Measurements from ENCODE around the gene WDR89.

DNA sequence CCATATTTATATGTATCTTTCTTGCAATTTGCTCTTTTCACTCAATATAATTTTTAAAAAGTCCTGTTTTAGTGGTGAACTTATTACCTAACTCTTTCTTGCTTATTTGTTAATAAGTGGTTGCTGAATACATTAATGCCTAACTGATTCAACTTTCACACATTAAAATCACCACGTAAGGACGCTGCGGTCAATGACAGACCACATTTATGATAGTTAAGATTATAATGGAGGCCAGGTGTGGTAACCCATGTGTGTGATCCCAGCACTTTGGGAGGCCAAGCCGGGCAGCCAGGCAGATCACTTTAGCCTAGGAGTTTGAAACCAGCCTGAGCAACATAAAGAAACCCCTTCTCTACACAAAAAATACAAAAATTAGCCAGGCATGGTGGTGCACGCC is 37.0 kb downstream of the WDR89 start:
- TF ChIP-seq POLR2A (IDR thresholded peaks at IDR 0.05): no peak
- TF ChIP-seq, protein P1, sequence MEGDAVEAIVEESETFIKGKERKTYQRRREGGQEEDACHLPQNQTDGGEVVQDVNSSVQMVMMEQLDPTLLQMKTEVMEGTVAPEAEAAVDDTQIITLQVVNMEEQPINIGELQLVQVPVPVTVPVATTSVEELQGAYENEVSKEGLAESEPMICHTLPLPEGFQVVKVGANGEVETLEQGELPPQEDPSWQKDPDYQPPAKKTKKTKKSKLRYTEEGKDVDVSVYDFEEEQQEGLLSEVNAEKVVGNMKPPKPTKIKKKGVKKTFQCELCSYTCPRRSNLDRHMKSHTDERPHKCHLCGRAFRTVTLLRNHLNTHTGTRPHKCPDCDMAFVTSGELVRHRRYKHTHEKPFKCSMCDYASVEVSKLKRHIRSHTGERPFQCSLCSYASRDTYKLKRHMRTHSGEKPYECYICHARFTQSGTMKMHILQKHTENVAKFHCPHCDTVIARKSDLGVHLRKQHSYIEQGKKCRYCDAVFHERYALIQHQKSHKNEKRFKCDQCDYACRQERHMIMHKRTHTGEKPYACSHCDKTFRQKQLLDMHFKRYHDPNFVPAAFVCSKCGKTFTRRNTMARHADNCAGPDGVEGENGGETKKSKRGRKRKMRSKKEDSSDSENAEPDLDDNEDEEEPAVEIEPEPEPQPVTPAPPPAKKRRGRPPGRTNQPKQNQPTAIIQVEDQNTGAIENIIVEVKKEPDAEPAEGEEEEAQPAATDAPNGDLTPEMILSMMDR (IDR thresholded peaks at IDR 0.05): no peak
